Adipocyte (in vitro differentiated cells): ENCODE results near the gene MCM10.
"Not testable (repeated sequence)": the region's sequence is repeated elsewhere in the genome, so short reads cannot be mapped to it uniquely, and the experiment has no call there.

Source experiments
- DNase-seq: peaks from one replicate; pipeline ENCODE4 v3.0.0-alpha.2; 2015; ENCODE audit warnings: low read depth
- H3K27me3 ChIP-seq: replicated peaks from 2 replicates; pipeline ENCODE4 v1.7.0; 2013; ENCODE audit warnings: mild to moderate bottlenecking, low read length, moderate library complexity; ENCODE audit not compliant: control insufficient read depth, insufficient read depth
- H3K36me3 ChIP-seq: 2 replicates; pipeline ENCODE4 v1.7.0; 2013; ENCODE audit warnings: low read length, mild to moderate bottlenecking, moderate library complexity; ENCODE audit not compliant: control insufficient read depth, insufficient read depth, severe bottlenecking
- H3K4me1 ChIP-seq: 2 replicates; pipeline ENCODE4 v1.7.0; 2013; ENCODE audit warnings: mild to moderate bottlenecking, low read length, moderate library complexity; ENCODE audit not compliant: control insufficient read depth, insufficient read depth
- H3K4me3 ChIP-seq: 2 replicates; pipeline ENCODE4 v1.7.0; 2013; ENCODE audit warnings: mild to moderate bottlenecking, low read length, moderate library complexity
- H3K9ac ChIP-seq: 2 replicates; pipeline ENCODE4 v1.7.0; 2013; ENCODE audit warnings: mild to moderate bottlenecking, low read length, moderate library complexity
- H3K9me3 ChIP-seq: 2 replicates; pipeline ENCODE4 v1.7.0; 2013; ENCODE audit warnings: mild to moderate bottlenecking, low read length, moderate library complexity; ENCODE audit not compliant: control insufficient read depth

MCM10 gene

GRCh38 chr10:13140627-13141190 is 20.6 kb upstream of the MCM10 start:
- no peak overlapping the region for H3K4me3 ChIP-seq

GRCh38 chr10:13143766-13144165 is 17.6 kb upstream of the MCM10 start:
- Histone ChIP-seq H3K9me3 (peaks cover 5% of the 10 kb centered on the region), H3K27me3 (no peaks in the 10 kb centered on the region), H3K9ac (no peak overlapping the region), H3K4me3 (no peak overlapping the region), H3K36me3 (peaks cover 49% of the 10 kb centered on the region), H3K4me1 (peaks cover 8% of the 10 kb centered on the region)
- DNase-seq = no peak

More at GRCh38 chr10:13140627-13141190, 20.6 kb upstream of the MCM10 start:
- no peak overlapping the region for H3K9ac ChIP-seq
- H3K27me3 ChIP-seq = no peaks in the 10 kb centered on the region
- H3K9me3 ChIP-seq = peaks cover 5% of the 10 kb centered on the region
- no peak for DNase-seq
- H3K36me3 ChIP-seq = peaks cover 78% of the 10 kb centered on the region
- H3K4me1 ChIP-seq = peaks cover 6% of the 10 kb centered on the region

- Histone ChIP-seq H3K9me3 (peaks cover 5% of the 10 kb centered on the region), H3K4me3 (no peak overlapping the region), H3K36me3 (peaks cover 42% of the 10 kb centered on the region), H3K4me1 (peaks cover 8% of the 10 kb centered on the region), H3K27me3 (no peaks in the 10 kb centered on the region), H3K9ac (no peak overlapping the region)
- no peak for DNase-seq
Measured at GRCh38 chr10:13144814-13145213, 16.5 kb upstream of the MCM10 start.

GRCh38 chr10:13146379-13146778 is 15.0 kb upstream of the MCM10 start:
- Histone ChIP-seq H3K4me3 (no peak overlapping the region), H3K36me3 (peaks cover 30% of the 10 kb centered on the region), H3K27me3 (no peaks in the 10 kb centered on the region), H3K9me3 (peaks cover 5% of the 10 kb centered on the region), H3K4me1 (peaks cover 8% of the 10 kb centered on the region), H3K9ac (no peak overlapping the region)
- no peak for DNase-seq

GRCh38 chr10:13147161-13147560 is 14.2 kb upstream of the MCM10 start:
- Histone ChIP-seq H3K9ac (no peak overlapping the region), H3K4me1 (peaks cover 8% of the 10 kb centered on the region), H3K4me3 (no peak overlapping the region), H3K27me3 (no peaks in the 10 kb centered on the region), H3K9me3 (peaks cover 5% of the 10 kb centered on the region), H3K36me3 (peaks cover 22% of the 10 kb centered on the region)
- DNase-seq = no peak

GRCh38 chr10:13152296-13152695 is 9.1 kb upstream of the MCM10 start:
- Histone ChIP-seq H3K4me1 (no peaks in the 10 kb centered on the region), H3K4me3 (no peak overlapping the region), H3K27me3 (no peaks in the 10 kb centered on the region), H3K36me3 (no peaks in the 10 kb centered on the region), H3K9ac (no peak overlapping the region), H3K9me3 (no peaks in the 10 kb centered on the region)
- DNase-seq = no peak

- not testable (repeated sequence) for H3K9me3 ChIP-seq, DNase-seq, H3K4me3 ChIP-seq, H3K4me1 ChIP-seq, H3K9ac ChIP-seq, H3K36me3 ChIP-seq, H3K27me3 ChIP-seq
Measured at GRCh38 chr10:13155860-13156259, 5.5 kb upstream of the MCM10 start.

GRCh38 chr10:13158401-13158800 is 3.0 kb upstream of the MCM10 start:
- no peak for DNase-seq
- Histone ChIP-seq H3K4me1 (peaks cover 16% of the 10 kb centered on the region), H3K4me3 (peak overlapping the region; percentile 57), H3K9me3 (no peaks in the 10 kb centered on the region), H3K36me3 (no peaks in the 10 kb centered on the region), H3K27me3 (no peaks in the 10 kb centered on the region), H3K9ac (peak overlapping the region; percentile 51)

GRCh38 chr10:13161857-13162271 is 506 bp downstream of the MCM10 start:
- peak; percentile 4 for DNase-seq
- H3K4me3 ChIP-seq = peak overlapping the region; percentile 82
- no peaks in the 10 kb centered on the region for H3K36me3 ChIP-seq
- H3K9ac ChIP-seq = no peak overlapping the region
- no peaks in the 10 kb centered on the region for H3K27me3 ChIP-seq
- H3K9me3 ChIP-seq = no peaks in the 10 kb centered on the region
- H3K4me1 ChIP-seq = peaks cover 16% of the 10 kb centered on the region

GRCh38 chr10:13163859-13164258 is 2.5 kb downstream of the MCM10 start:
- H3K9ac ChIP-seq = no peak overlapping the region
- H3K27me3 ChIP-seq = no peaks in the 10 kb centered on the region
- peaks cover 16% of the 10 kb centered on the region for H3K4me1 ChIP-seq
- H3K4me3 ChIP-seq = no peak overlapping the region
- no peak for DNase-seq
- H3K36me3 ChIP-seq = no peaks in the 10 kb centered on the region
- H3K9me3 ChIP-seq = no peaks in the 10 kb centered on the region

GRCh38 chr10:13165177-13165576 is 3.8 kb downstream of the MCM10 start:
- DNase-seq = no peak
- no peaks in the 10 kb centered on the region for H3K9me3 ChIP-seq
- no peak overlapping the region for H3K9ac ChIP-seq
- no peaks in the 10 kb centered on the region for H3K27me3 ChIP-seq
- no peaks in the 10 kb centered on the region for H3K36me3 ChIP-seq
- no peak overlapping the region for H3K4me3 ChIP-seq
- peaks cover 16% of the 10 kb centered on the region for H3K4me1 ChIP-seq

GRCh38 chr10:13167568-13167967 is 6.2 kb downstream of the MCM10 start:
- Histone ChIP-seq H3K9ac (no peak overlapping the region), H3K27me3 (no peaks in the 10 kb centered on the region), H3K36me3 (no peaks in the 10 kb centered on the region), H3K4me1 (no peaks in the 10 kb centered on the region), H3K4me3 (no peak overlapping the region), H3K9me3 (no peaks in the 10 kb centered on the region)
- no peak for DNase-seq
